Measurements from ENCODE around the gene RNASEH2B. TPM values are rescaled to one million over a fixed set of nuclear protein-coding genes. Genes with fewer than 3 reads are reported as not detected.

Gene RNASEH2B
- total RNA-seq, 8 experiments from 2014 or later: 24.0 to 57.7 (median 35.1) TPM

DNA sequence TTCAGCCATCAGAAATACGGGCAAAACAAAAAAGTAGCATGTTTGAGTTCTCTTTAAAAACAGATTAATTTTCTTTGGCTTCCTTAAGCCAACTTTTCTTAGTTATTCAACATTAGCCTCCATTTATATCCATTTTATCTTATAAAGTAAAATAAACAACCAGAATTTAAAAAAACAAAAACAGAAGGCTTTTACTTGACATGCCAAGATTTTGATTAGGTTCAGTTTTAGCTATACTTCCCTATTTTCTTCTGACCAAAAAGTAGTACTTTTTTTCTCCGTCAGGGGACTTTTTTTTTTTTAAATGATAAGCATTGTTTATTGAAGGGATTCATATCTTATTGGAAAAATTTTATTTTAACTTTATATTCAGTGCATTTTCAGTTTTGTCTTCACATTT, 18.1 kb downstream of the RNASEH2B start:
- no peak for ATAC-seq (replicated peaks in 6 of 8)
- H3K4me3 ChIP-seq: no peak overlapping the region
- H3K4me1 ChIP-seq (replicated peaks in 1 of 2): no peaks in the 10 kb centered on the region
- in situ Hi-C loops (cut with MboI; ENCODE audit: low pct_unique_long_range_greater_than_20kb in 2 of 9, low sequenced_read_pairs in 9 of 9, unreplicated experiment in 9 of 9): loop anchor here in 1 of 9 experiments (10.0 kb wide), 1 partner anchor 137 kb away; no protein-coding TSS in a partner anchor
- WGBS, 10 experiments: 67 to 100% (median 94%) methylated on average over 1 to 2 of the region's 2 CpGs
- H3K27ac ChIP-seq: no peak overlapping the region

DNA sequence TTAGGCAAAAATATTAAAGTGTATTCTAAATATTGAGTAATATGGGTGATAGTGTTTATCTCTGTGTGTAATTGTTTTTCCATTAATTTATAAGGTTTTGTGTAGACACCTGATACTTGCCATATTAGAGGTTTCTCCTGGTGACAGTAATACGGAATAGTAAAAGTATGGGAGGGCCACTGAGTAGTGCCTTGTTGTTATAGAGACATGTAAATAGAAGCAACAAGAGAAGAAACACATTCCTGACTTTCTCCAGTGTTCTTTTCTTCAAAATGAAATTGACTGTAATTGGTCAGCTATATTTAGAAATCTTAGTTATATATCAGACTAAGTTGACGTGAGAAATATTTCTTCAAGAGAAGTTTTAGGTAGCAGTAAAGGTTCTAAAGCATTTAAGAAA, 18.5 kb downstream of the RNASEH2B start:
- peak in 3 of 8 experiments; percentile 42 to 76 (median 61) for ATAC-seq (replicated peaks in 6 of 8)
- in situ Hi-C loops (cut with MboI; ENCODE audit: low pct_unique_long_range_greater_than_20kb in 2 of 9, low sequenced_read_pairs in 9 of 9, unreplicated experiment in 9 of 9): loop anchor here in 1 of 9 experiments (10.0 kb wide), 1 partner anchor 137 kb away; no protein-coding TSS in a partner anchor

DNA sequence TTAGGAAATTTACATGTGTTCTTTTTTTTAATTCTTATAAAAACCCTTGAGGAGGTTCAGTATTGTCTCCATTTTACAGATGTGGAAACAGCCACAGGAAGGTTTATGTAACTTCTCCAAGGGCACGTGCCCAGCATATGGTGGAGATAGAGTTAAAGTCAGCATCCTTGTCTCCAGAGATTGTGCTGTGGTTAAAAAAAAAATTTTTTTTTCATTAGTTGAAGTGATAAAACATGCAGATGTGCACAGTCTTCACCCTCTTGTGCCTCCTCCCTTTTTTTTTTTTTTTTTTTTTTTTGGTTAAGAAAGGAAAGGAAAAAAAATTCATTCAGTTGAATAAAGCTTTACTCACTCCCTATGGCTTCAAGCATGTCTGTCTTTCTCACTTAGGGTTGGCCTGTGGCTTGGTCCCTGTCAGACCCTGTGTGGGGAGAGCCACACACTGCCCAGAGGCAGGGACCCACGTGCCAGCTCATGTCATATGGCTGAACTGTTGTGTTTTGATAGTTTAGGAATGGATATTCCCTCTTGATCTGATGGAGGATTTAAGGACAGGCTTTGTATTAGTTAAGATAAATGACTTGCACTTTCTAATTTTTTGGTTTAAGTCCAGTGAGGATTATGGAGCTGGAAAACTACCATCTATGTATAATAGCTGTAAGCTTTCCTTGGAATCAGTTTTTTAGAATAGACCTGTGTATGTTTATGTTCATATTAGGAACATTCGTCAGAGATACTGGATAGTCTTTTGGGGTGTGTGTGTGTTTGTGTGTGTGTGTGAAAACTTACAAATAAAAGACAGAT, 19.3 kb downstream of the RNASEH2B start:
- in situ Hi-C loops (cut with MboI; ENCODE audit: low pct_unique_long_range_greater_than_20kb in 2 of 9, low sequenced_read_pairs in 9 of 9, unreplicated experiment in 9 of 9): loop anchor here in 1 of 9 experiments (10.0 kb wide), 1 partner anchor 136 kb away; no protein-coding TSS in a partner anchor
- peak in 2 of 8 experiments; percentile 58 to 86 for ATAC-seq (replicated peaks in 6 of 8)
- 0 to 100% (median 85%) methylated on average over 1 to 3 of the region's 3 CpGs for WGBS, 10 experiments
- no peak overlapping the region for H3K27ac ChIP-seq
- H3K4me3 ChIP-seq: no peak overlapping the region
- H3K4me1 ChIP-seq (replicated peaks in 1 of 2): no peaks in the 10 kb centered on the region

More for the DNA sequence above, 18.5 kb downstream of the RNASEH2B start:
- no peak overlapping the region for H3K27ac ChIP-seq
- H3K4me1 ChIP-seq (replicated peaks in 1 of 2): no peaks in the 10 kb centered on the region
- H3K4me3 ChIP-seq: no peak overlapping the region
- WGBS, 10 experiments: 58 to 100% (median 89%) methylated on average over 2 of the region's 2 CpGs; no CpG with 5 or more reads in 1 of the 10 experiments

DNA sequence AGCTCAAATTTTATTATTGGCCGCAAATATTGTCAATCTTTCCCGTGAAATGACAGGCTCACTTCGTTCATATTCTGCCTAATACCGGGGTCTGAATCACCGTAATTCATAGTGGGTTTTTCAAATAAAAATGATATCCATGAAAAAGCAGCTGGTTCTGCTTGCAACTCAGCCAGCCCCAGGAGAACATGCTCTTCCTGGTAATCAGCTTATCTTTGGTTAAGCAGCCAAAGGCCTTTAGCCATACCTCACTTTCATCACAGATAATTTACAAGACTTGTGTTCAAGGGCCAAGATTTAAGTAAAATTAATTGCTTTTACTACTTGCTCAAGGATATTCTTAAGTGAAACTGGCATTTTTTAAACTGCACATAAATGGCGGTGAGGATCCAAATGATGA, 22.5 kb downstream of the RNASEH2B start:
- Histone ChIP-seq H3K27ac (no peak overlapping the region), H3K4me1 (replicated peaks in 1 of 2) (no peaks in the 10 kb centered on the region), H3K4me3 (no peak overlapping the region)
- WGBS, 10 experiments: 92 to 100% (median 100%) methylated on average over 1 to 6 of the region's 6 CpGs
- no peak for ATAC-seq (replicated peaks in 6 of 8)
- in situ Hi-C loops (cut with MboI; ENCODE audit: low pct_unique_long_range_greater_than_20kb in 2 of 9, low sequenced_read_pairs in 9 of 9, unreplicated experiment in 9 of 9): no loop called here

DNA sequence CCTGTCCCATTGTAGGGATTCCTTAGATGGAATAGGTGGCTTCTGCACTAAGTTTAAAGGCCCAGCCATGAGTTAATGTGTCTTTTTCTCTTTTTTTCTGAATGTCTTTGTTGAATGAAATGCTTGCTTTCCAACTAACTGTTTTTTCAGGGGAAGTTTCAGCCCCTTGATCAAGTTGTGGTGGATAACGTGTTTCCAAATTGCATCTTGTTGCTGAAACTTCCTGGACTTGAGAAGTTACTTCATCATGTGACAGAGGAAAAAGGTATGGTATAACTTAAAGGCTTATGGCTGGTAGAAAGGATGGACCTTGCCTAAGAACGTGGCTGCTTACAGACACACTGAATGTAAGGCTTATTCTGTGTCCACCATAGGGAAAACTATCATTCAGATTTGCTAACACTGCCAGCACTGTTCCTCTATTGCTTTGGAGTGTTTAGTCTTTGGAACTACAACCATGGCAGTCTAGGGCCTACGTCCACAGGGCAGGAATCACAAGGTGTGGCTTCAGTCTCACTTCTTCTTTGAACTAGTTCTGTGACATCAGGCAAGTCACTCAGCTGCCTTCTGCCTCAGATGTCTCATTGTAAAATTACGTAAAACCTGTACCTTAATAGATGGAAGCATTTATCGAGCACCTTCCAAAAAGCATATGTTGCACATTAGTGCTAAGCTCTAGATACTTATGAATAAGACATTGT, 25.3 kb downstream of the RNASEH2B start:
- in situ Hi-C loops (cut with MboI; ENCODE audit: low pct_unique_long_range_greater_than_20kb in 2 of 9, low sequenced_read_pairs in 9 of 9, unreplicated experiment in 9 of 9): no loop called here
- WGBS, 10 experiments: 86 to 100% (median 93%) methylated on average over 1 to 5 of the region's 5 CpGs; no CpG with 5 or more reads in 1 of the 10 experiments
- H3K4me1 ChIP-seq (replicated peaks in 1 of 2): no peaks in the 10 kb centered on the region
- ATAC-seq (replicated peaks in 6 of 8): no peak
- H3K4me3 ChIP-seq: no peak overlapping the region
- no peak overlapping the region for H3K27ac ChIP-seq

DNA sequence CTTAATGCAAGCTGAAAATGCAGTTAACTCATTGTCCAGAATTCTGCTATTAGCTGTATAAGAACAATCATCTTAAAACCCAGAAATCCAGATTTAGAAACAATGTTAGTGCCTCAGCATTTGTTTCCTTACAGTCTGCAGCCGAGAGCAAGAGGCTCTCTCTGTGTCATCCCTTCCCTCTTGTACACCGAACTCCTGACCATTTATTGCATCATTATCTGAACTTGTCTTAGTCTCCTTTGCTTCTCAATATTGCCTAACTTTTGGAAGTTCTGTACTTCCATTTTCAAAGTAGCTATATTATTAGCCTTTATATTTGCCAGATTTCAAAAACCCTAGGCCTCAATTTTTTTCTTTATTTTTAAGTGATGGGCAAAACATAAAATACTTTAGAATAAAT, 27.1 kb downstream of the RNASEH2B start:
- ATAC-seq (replicated peaks in 6 of 8): no peak
- in situ Hi-C loops (cut with MboI; ENCODE audit: low pct_unique_long_range_greater_than_20kb in 2 of 9, low sequenced_read_pairs in 9 of 9, unreplicated experiment in 9 of 9): no loop called here
- Histone ChIP-seq H3K27ac (no peak overlapping the region), H3K4me3 (no peak overlapping the region), H3K4me1 (replicated peaks in 1 of 2) (no peaks in the 10 kb centered on the region)
- WGBS, 10 experiments: 65 to 100% (median 90%) methylated on average over 2 of the region's 2 CpGs; no CpG with 5 or more reads in 2 of the 10 experiments

DNA sequence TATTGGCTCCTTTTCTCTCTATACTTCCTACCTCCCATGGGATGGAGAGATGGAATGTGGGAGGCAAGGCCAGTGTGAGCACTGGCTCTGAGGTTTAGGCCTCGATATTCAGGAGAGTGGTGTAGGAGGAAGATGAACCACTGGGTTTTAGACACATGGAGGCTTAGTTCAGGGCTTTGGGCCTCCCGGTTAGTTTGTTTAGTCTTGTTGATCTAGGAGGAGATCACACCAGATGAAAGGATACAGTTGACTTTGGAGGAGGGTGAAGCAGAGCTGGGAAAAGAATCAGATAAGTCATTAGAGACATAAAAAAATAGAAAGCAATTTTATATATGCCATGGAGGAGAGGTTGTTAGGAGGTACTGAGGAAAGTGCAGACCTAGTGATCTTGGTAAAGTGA, 30.9 kb downstream of the RNASEH2B start:
- Histone ChIP-seq H3K27ac (no peak overlapping the region), H3K4me3 (no peak overlapping the region), H3K4me1 (replicated peaks in 1 of 2) (no peaks in the 10 kb centered on the region)
- peak in 1 of 8 experiments; percentile 31 for ATAC-seq (replicated peaks in 6 of 8)
- in situ Hi-C loops (cut with MboI; ENCODE audit: low pct_unique_long_range_greater_than_20kb in 2 of 9, low sequenced_read_pairs in 9 of 9, unreplicated experiment in 9 of 9): no loop called here
- WGBS, 10 experiments: 71 to 100% (median 100%) methylated on average over 1 to 2 of the region's 2 CpGs; no CpG with 5 or more reads in 1 of the 10 experiments

DNA sequence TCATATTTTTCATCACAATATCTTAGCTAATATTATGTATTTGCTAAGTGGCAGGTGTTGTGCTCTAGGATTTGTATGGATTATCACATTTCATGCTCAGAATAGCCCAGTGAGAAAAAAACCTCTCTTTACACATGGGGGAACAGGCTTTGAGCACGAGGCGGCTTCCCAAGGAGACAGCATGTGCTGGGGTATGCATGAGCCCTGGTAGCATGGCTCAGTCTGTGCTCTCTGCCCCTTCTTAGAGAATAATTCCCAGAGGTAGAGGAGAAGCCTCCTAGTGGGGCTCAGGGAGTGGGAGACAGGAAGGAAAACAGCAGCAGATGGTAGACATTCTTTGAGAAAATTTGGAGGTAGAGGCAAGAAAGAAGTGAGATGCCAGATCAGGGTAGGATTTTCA, 31.6 kb downstream of the RNASEH2B start:
- Histone ChIP-seq H3K4me1 (replicated peaks in 1 of 2) (no peaks in the 10 kb centered on the region), H3K4me3 (no peak overlapping the region), H3K27ac (no peak overlapping the region)
- WGBS, 10 experiments: 86 to 100% (median 95%) methylated on average over 2 of the region's 2 CpGs; no CpG with 5 or more reads in 7 of the 10 experiments
- ATAC-seq (replicated peaks in 6 of 8): no peak
- in situ Hi-C loops (cut with MboI; ENCODE audit: low pct_unique_long_range_greater_than_20kb in 2 of 9, low sequenced_read_pairs in 9 of 9, unreplicated experiment in 9 of 9): no loop called here

DNA sequence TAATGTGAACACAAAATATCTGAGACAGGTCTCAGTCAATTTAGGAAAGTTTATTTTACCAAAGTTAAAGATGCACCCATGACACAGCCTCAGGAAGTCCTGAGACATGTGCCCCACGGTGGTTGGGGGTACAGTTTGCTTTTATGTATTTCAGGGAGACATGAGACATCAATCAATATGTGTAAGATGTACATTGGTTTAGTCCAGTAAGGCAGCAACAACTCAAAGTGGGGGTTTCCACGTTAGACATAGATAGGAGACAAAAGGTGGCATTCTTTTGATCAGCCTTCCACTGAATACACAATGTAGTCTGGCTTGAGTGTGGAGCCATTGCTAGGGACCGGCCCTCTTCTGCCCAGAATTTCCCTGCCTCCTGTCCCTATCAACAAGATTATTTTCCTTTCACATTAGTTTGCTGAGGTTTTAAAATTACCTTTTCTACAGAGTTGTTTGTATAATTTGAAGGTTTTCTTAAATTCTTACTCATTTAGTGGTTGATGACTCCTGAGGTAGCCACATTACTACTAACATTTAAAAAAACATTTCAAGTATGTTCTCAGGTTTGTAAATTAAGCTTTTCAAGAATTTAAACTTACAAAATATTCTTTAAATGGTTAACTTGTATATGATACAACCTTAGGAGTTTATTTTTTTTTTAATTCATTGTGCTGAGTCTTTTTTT, 33.2 kb downstream of the RNASEH2B start:
- WGBS, 10 experiments: 50 to 94% (median 86%) methylated on average over 1 to 3 of the region's 3 CpGs; no CpG with 5 or more reads in 3 of the 10 experiments
- Histone ChIP-seq H3K4me1 (replicated peaks in 1 of 2) (no peaks in the 10 kb centered on the region), H3K4me3 (no peak overlapping the region), H3K27ac (no peak overlapping the region)
- ATAC-seq (replicated peaks in 6 of 8): peak in 1 of 8 experiments; percentile 36
- in situ Hi-C loops (cut with MboI; ENCODE audit: low pct_unique_long_range_greater_than_20kb in 2 of 9, low sequenced_read_pairs in 9 of 9, unreplicated experiment in 9 of 9): no loop called here

DNA sequence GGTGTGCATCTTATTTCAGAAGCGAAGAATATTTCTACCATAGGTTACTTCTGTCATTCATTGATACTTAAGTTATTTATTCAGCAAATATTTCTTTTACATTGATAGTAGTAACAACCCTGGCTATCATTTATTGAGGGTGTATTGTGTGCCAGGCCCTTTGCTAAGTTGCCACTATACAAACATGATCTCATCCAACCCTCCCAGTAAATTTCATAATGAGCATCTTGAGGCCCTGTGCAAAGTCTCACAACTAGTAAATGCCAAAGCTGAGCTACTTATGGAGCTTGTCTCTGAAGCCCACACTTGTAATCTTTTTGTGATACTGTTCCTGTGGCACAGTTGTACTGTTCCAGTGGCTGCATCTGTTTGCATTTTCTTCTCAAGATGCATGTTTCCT, 36.1 kb downstream of the RNASEH2B start:
- Histone ChIP-seq H3K4me1 (replicated peaks in 1 of 2) (no peaks in the 10 kb centered on the region), H3K4me3 (no peak overlapping the region), H3K27ac (no peak overlapping the region)
- 20 to 100% (median 72%) methylated on average over 1 of the region's 1 CpG; no CpG with 5 or more reads in 2 of the 10 experiments for WGBS, 10 experiments
- no peak for ATAC-seq (replicated peaks in 6 of 8)
- in situ Hi-C loops (cut with MboI; ENCODE audit: low pct_unique_long_range_greater_than_20kb in 2 of 9, low sequenced_read_pairs in 9 of 9, unreplicated experiment in 9 of 9): no loop called here

DNA sequence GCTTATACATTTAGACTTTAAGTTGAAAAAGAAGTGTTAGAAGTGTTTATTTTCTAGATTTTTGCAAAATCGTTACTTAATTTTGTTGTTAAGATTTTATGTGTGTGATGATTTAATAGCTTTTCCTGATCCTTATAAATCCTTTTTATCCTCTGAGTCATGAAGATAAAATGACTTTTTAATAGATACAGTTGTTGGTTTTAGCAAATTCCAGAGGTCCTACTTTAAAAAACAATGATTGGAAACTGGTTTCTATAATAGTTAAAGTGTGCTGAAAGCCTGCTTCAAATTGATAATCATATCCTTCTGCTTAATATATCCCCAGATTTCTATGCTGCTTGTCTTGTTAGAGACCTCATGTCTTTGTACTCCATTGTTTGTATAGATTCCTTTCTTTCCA, 39.0 kb downstream of the RNASEH2B start:
- Histone ChIP-seq H3K27ac (no peak overlapping the region), H3K4me1 (replicated peaks in 1 of 2) (no peaks in the 10 kb centered on the region), H3K4me3 (no peak overlapping the region)
- no peak for ATAC-seq (replicated peaks in 6 of 8)
- 0 to 100% (median 80%) methylated on average over 1 of the region's 1 CpG; no CpG with 5 or more reads in 3 of the 10 experiments for WGBS, 10 experiments
- in situ Hi-C loops (cut with MboI; ENCODE audit: low pct_unique_long_range_greater_than_20kb in 2 of 9, low sequenced_read_pairs in 9 of 9, unreplicated experiment in 9 of 9): no loop called here

DNA sequence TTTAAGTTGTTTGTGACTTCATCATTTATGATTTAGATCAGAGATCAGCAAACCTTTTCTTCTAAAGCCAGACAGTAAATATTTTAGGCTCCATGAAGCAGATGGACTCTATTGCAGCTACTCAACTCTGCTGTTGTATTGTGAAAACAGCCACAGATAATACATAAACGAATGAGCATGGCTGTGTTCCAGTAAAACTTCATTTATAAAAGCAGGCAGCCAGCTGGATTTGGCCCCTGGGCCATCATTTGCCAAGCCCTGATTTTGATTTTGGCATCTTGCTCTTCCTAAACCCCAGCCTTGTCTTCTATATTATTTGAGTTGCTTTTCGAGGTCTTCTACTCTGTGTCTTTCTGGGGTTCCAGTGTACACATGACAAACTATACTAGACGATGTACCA, 41.3 kb downstream of the RNASEH2B start:
- Histone ChIP-seq H3K4me1 (replicated peaks in 1 of 2) (peaks cover 0 to under 1% of the 10 kb centered on the region in 2 donors), H3K27ac (no peak overlapping the region), H3K4me3 (no peak overlapping the region)
- in situ Hi-C loops (cut with MboI; ENCODE audit: low pct_unique_long_range_greater_than_20kb in 2 of 9, low sequenced_read_pairs in 9 of 9, unreplicated experiment in 9 of 9): no loop called here
- WGBS, 10 experiments: 13 to 100% (median 56%) methylated on average over 1 to 3 of the region's 3 CpGs
- no peak for ATAC-seq (replicated peaks in 6 of 8)

DNA sequence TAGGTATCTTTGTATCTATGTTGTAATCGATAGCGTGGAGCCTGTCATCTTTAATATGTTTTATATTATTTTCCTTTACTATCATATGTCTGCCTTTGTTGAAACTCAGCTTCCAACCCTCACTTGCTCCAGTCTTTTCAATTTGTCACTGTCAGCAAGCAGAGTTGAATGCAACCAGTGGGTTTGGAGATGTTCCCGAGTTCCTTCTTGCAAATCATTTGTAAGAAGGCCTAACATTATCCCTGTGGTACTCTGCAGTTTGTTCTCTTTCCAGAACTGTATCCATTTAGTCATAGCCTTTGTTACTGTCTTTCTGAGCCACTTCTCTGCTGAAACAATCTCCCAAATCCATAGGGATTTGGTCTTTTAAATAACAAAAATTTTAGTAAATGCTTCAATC, 41.8 kb downstream of the RNASEH2B start:
- in situ Hi-C loops (cut with MboI; ENCODE audit: low pct_unique_long_range_greater_than_20kb in 2 of 9, low sequenced_read_pairs in 9 of 9, unreplicated experiment in 9 of 9): no loop called here
- no peak for ATAC-seq (replicated peaks in 6 of 8)
- 25 to 92% (median 70%) methylated on average over 1 to 3 of the region's 3 CpGs; no CpG with 5 or more reads in 2 of the 10 experiments for WGBS, 10 experiments
- Histone ChIP-seq H3K27ac (no peak overlapping the region), H3K4me3 (no peak overlapping the region), H3K4me1 (replicated peaks in 1 of 2) (peaks cover 4 to 5% of the 10 kb centered on the region in 2 donors)

All from motor neuron (in vitro differentiated cells).